Lower leg skin (tissue), 4 donors: ENCODE results near the gene SLC38A11. TPM values are rescaled to one million over a fixed set of nuclear protein-coding genes. Genes with fewer than 3 reads are reported as not detected.

Source experiments
- DNase-seq, 2 donors: peaks; one replicate each; pipeline ENCODE4 v3.0.0-alpha.2; 2019; ENCODE audit warnings: low spot score in 2 of 2
- H3K4me3 ChIP-seq: fragments of 200-600 bp; sonication (generic); 2 replicates; pipeline ENCODE4 v1.5.1; 2017; ENCODE audit warnings: mild to moderate bottlenecking, low read depth; ENCODE audit not compliant: poor library complexity, severe bottlenecking
- CTCF ChIP-seq, 3 donors: fragments of 450-650 bp; IDR thresholded peaks; one replicate each; pipeline ENCODE4 v1.5.1; 2016; ENCODE audit warnings: antibody characterized with exemption in 3 of 3, mild to moderate bottlenecking in 3 of 3, moderate library complexity in 2 of 3
- POLR2A ChIP-seq, 2 donors: fragments of 450-650 bp; IDR thresholded peaks; one replicate each; pipeline ENCODE4 v1.6.1; 2016 to 2017; ENCODE audit warnings: antibody characterized with exemption in 2 of 2, mild to moderate bottlenecking in 1 of 2, moderate library complexity in 1 of 2
- WGBS, 2 donors: methylation state at CpG; one replicate each; pipeline ENCODE4 v1.1.5; 2018; 5-methylcytosine and 5-hydroxymethylcytosine counted together
- intact Hi-C: fragments of 100-400 bp; cut with DNase I; formaldehyde crosslinking; loops from one replicate; pipeline ENCODE4 v1.15.0; 2023; ENCODE audit warnings: low total_unique reads
- total RNA-seq, 4 donors: library from RNA; depleted of rRNA; stranded (reverse); fragments of >200 nt; gene quantifications; one replicate each; pipeline ENCODE4 v1.1.0, GENCODE V29; 2016

Gene SLC38A11
- total RNA-seq, 4 donors from 2014 or later = 0.32 to 2.9 (median 0.52) TPM; not detected in 1

GRCh38 chr2:164922134-164922533 is 33.2 kb downstream of the SLC38A11 start:
- DNase-seq = no peak
- no peak for TF ChIP-seq CTCF (IDR thresholded peaks at IDR 0.05)
- TF ChIP-seq POLR2A (IDR thresholded peaks at IDR 0.05) = no peak
- H3K4me3 ChIP-seq = no peak overlapping the region
- intact Hi-C loops = no loop called here
- 64 to 67% methylated on average over 3 of the region's 3 CpGs for WGBS, 2 donors

- no peak for DNase-seq
- intact Hi-C loops = no loop called here
- WGBS, 2 donors = 57 to 73% methylated on average over 4 of the region's 4 CpGs
- H3K4me3 ChIP-seq = no peak overlapping the region
- TF ChIP-seq CTCF (IDR thresholded peaks at IDR 0.05) (no peak), POLR2A (IDR thresholded peaks at IDR 0.05) (no peak)
Measured at GRCh38 chr2:164920430-164920829, 34.9 kb downstream of the SLC38A11 start.

GRCh38 chr2:164917296-164917903 is 37.9 kb downstream of the SLC38A11 start:
- DNase-seq = peak in 1 of 2 donors; percentile 27
- H3K4me3 ChIP-seq = no peak overlapping the region
- 44 to 45% methylated on average over 3 of the region's 3 CpGs for WGBS, 2 donors
- TF ChIP-seq CTCF (IDR thresholded peaks at IDR 0.05) (no peak), POLR2A (IDR thresholded peaks at IDR 0.05) (no peak)
- intact Hi-C loops = no loop called here

- 68 to 74% methylated on average over 4 of the region's 4 CpGs for WGBS, 2 donors
- no peak for DNase-seq
- no peak overlapping the region for H3K4me3 ChIP-seq
- intact Hi-C loops = no loop called here
- no peak for TF ChIP-seq CTCF (IDR thresholded peaks at IDR 0.05)
- TF ChIP-seq POLR2A (IDR thresholded peaks at IDR 0.05) = no peak
Measured at GRCh38 chr2:164915566-164915965, 39.8 kb downstream of the SLC38A11 start.

GRCh38 chr2:164913640-164914350 is 41.5 kb downstream of the SLC38A11 start:
- intact Hi-C loops = no loop called here
- TF ChIP-seq CTCF (IDR thresholded peaks at IDR 0.05) (peak in 1 of 3 donors; percentile 14), POLR2A (IDR thresholded peaks at IDR 0.05) (no peak)
- no peak for DNase-seq
- H3K4me3 ChIP-seq = no peak overlapping the region
